GM18868 (cell line): Measurements from ENCODE around the gene TEX14.

Experiments used
- ATAC-seq: cut with Tn5 transposase; IDR thresholded peaks from one replicate; pipeline ENCODE4 v1.9.1; 2021; ENCODE audit warnings: mild to moderate bottlenecking, moderate library complexity; ENCODE audit not compliant: unreplicated experiment

TEX14 gene, protein sequence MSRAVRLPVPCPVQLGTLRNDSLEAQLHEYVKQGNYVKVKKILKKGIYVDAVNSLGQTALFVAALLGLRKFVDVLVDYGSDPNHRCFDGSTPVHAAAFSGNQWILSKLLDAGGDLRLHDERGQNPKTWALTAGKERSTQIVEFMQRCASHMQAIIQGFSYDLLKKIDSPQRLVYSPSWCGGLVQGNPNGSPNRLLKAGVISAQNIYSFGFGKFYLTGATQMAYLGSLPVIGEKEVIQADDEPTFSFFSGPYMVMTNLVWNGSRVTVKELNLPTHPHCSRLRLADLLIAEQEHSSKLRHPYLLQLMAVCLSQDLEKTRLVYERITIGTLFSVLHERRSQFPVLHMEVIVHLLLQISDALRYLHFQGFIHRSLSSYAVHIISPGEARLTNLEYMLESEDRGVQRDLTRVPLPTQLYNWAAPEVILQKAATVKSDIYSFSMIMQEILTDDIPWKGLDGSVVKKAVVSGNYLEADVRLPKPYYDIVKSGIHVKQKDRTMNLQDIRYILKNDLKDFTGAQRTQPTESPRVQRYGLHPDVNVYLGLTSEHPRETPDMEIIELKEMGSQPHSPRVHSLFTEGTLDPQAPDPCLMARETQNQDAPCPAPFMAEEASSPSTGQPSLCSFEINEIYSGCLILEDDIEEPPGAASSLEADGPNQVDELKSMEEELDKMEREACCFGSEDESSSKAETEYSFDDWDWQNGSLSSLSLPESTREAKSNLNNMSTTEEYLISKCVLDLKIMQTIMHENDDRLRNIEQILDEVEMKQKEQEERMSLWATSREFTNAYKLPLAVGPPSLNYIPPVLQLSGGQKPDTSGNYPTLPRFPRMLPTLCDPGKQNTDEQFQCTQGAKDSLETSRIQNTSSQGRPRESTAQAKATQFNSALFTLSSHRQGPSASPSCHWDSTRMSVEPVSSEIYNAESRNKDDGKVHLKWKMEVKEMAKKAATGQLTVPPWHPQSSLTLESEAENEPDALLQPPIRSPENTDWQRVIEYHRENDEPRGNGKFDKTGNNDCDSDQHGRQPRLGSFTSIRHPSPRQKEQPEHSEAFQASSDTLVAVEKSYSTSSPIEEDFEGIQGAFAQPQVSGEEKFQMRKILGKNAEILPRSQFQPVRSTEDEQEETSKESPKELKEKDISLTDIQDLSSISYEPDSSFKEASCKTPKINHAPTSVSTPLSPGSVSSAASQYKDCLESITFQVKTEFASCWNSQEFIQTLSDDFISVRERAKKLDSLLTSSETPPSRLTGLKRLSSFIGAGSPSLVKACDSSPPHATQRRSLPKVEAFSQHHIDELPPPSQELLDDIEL (N-terminal part only)

DNA sequence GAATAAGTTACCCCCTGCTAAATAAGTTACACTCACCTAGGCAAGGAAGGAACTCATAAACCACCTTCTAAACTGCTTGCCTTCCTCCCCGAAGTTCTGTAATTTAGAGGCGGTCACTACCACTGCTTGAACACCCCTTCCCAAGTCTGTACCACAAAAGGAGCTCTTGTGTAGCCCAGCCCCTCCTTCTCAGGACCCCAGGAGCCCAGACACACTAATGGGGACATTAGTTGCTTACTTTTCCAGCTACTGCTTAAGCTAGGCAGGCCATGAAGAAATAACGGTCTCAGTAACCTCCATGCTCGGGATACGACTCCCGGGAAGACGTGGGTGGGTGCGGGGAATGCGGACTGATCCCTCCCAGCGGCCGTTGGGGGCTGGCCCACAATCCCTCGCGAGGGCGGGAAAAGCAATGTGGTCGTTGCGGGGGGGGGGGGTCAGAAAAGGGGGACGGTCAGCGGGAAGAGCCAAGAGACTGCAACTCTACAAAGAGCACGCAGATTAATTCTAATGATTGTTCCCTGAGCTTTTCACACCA is at the start of gene TEX14:
TEX14 (minus strand) TSS at position 345 of the 538 bp plus-strand sequence. CDS start 40,044 bp downstream, outside the sequence.
- ATAC-seq: no peak

- no peak for ATAC-seq
Observed at GRCh38 chr17:58741121-58741625, 49.3 kb upstream of the TEX14 start.

DNA sequence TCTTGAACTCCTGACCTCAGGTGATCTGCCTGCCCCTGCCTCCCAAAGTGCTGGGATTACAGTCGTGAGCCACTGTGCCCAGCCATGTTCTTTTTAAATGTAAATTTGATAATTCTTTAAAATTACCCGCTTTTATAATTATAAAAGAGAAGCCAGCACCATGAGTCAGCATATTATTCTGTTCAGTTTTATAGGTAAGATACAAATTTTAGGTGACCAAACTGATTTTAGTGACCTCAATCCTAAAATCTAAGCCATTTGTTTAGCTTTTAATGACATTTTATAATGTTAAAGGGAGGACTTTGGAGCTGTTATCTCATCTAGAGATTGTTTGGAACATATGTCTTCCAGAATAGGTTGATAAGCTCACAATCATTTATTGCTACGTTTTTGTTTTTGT is 43.0 kb upstream of the TEX14 start:
- no peak for ATAC-seq

DNA sequence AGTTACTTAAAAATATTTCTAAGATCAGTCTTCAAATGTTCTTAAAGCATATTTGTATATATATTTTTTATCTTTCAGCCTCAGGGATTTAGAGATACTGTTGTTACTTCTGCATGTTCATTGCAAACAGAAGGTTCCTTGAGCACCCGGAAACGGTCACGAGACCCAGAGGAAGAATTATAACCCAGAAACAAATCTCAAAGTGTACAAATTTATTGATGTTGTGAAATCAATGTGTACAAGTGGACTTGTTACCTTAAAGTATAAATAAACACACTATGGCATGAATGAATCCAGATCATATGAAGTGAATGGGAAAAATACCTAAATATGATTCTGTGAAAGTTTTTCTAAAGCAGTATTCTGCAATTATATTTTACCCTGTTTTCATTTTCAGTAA is 42.2 kb upstream of the TEX14 start:
- ATAC-seq: no peak

- no peak for ATAC-seq
Observed at GRCh38 chr17:58730937-58731336, 39.1 kb upstream of the TEX14 start.

- ATAC-seq: no peak
Observed at GRCh38 chr17:58728798-58729197, 37.0 kb upstream of the TEX14 start.

GRCh38 chr17:58722696-58723095 is 30.9 kb upstream of the TEX14 start:
- no peak for ATAC-seq

DNA sequence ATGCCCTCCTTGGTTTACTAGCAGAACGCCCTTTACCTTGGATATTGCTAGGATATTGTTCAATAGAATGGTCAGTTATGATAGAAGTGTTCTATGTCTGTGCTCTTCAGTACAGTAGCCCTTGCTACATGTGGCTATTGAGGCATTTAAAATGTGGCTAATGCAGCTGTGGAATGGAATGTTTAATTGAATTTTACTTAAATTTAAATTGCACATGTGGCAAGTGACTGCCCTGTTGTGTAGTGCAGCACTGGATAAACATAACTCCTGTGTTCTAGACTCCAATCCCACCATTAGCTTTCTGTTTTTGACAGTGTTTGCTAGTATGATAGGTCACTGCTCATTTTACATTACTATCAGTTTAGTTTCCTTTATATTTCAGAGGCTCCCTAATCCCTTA is 30.4 kb upstream of the TEX14 start:
- no peak for ATAC-seq

GRCh38 chr17:58710948-58711552 is 19.2 kb upstream of the TEX14 start:
- no peak for ATAC-seq

- ATAC-seq: peak; percentile 34
Observed at GRCh38 chr17:58706351-58707140, 14.7 kb upstream of the TEX14 start.

DNA sequence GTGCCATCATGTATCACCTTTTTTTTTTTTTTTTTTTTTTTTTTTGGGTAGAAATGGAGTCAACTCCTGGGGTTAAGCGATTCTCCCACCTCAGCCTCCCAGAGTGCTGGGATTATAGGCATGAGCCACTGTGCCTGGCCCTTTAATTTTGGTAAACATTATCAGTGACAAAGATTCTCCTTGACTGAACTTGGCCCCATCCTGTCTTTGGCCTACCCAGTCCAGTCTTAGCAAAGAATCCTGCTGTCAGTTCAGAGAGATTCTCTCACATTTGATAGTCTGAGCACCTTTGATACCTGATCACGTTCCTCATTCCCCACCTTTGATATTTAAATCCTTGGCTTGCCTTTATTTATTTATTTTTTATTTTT is 12.1 kb upstream of the TEX14 start:
- no peak for ATAC-seq

- no peak for ATAC-seq
Observed at GRCh38 chr17:58703137-58703915, 11.5 kb upstream of the TEX14 start.

GRCh38 chr17:58702708-58703107 is 10.9 kb upstream of the TEX14 start:
- no peak for ATAC-seq

DNA sequence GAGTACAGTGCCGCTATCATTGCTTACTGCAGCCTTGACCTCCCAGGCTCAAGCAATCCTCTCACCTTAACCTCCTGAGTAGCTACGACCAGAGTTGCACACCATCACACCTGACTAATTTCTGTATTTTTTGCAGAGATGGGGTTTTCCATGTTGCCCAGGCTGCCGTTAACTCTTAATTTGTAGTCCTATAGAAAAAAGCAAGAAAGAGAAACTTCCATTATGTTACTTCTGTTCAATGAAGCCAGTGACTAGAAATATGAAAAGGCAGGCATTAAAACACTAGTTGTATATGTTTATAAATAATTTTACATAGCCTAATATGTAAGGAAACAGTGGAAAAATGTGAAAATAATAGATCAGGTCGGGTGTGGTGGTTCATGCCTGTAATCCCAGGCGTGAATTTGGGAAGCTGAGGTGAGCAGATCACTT is 10.2 kb upstream of the TEX14 start:
- peak; percentile 70 for ATAC-seq

DNA sequence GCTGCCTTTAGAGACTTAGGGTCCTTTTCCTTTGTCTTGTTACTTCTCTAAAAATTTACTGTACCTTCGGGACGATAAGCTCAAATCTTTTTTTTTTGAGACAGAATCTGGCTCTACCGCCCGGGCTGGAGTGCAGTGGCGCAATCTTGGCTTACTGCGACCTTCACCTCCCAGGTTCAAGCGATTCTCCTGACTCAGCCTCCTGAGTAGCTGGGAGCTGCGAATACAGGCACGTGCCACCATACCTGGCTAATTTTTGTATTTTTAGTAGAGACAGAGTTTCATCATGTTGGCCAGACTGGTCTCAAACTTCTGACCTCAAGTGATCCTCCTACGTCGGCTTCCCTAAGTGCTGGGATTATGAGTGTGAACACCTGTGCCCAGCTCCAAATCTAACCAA is 7.9 kb upstream of the TEX14 start:
- ATAC-seq: no peak

- ATAC-seq: no peak
Observed at GRCh38 chr17:58694826-58695225, 3.0 kb upstream of the TEX14 start.

GRCh38 chr17:58694302-58694701 is 2.5 kb upstream of the TEX14 start:
- no peak for ATAC-seq

- no peak for ATAC-seq
Observed at GRCh38 chr17:58693751-58694150, 1.9 kb upstream of the TEX14 start.

DNA sequence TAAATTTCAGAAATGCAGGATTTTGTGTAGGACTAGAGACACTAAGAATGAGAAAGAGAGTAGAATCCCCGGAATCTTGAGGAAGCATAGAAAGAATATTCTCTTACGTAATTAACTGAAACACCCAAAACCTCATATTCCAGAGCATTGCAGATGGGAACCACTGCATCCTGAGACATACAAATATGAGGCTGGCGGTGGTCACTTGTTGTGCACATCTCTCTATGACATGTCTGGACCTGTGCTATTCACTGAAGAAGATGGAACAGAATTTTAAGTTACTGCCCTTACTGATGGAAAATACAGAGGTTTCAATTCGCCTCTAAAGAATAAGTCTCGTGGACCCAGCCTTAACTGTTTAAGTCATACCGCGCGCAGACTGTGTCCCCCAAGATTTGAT is 1.4 kb upstream of the TEX14 start:
- no peak for ATAC-seq
